T follicular helper cell (primary cell): ENCODE results near the gene ACTN2.
"Not testable (repeated sequence)": the region's sequence is repeated elsewhere in the genome, so short reads cannot be mapped to it uniquely, and the experiment has no call there.

Experiments used
- DNase-seq: peaks from one replicate; pipeline ENCODE4 v3.0.0-alpha.2; 2020; ENCODE audit warnings: low read depth
- total RNA-seq, 2 experiments: gene quantifications; one replicate each; lab custom pipeline; 2026; lab: John Stamatoyannopoulos, UW

ACTN2 gene
- 0.06 to 0.35 reads per million in 2 experiments for total RNA-seq

DNA sequence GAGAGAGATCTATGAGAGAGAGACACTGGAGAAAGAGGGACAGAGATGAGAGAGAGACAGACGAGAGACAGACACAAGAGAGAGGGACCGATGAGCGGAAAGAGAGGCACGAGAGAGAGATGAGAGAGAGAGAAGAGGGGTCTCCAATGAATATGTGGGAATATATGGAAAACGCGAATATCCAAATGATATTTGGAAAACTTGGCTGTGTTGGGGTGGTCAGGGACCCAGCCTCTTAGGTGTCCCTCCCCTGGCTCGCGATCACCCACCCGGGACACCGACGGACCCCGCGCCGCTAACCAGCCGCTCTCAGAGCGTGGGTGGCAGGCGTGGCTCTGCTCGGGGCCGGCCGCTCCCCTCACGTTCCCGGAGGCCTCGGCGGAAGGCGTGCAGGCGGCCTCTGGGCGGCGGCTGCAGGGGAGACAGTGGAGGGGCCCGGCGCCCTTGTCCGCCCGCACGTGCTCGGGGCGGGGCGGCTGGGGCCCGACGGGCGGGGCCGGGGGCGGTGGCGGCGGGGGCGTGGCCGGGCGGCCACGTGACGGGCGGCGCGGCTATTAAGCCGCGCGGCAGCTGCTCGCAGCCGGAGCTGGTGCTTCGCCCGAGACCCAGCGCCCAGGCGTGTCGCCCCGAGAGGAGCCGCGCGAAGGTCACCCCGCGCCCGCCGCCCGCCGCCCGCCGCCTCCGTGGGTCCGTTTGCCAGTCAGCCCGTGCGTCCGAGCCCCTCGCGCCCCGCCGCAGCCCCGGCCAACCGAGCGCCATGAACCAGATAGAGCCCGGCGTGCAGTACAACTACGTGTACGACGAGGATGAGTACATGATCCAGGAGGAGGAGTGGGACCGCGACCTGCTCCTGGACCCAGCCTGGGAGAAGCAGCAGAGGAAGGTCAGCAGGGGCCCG is at the start of gene ACTN2:
TSS of gene ACTN2 (plus strand) at position 583 of the 898 bp plus-strand sequence. CDS start at position 758, 175 bp downstream.
- peak; percentile 24 for DNase-seq

DNA sequence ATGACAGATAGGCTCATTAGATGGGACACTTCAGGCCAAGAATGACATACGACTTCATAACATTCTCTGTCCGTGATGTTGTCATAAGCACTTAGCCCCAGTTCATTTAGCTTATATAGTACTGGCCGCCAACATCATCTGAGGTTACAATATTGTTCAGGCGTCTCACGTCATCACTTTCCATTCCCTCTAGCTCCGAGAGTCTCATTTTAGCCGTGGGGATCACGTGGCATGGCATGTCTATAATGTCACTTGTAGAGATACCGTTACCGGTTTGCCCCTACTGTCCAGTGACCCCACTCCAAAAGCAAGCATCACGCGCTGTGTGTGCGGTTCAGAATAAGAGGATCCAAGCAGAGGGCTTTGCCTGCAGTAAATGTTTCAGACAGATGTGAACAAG is 47.4 kb upstream of the ACTN2 start:
- no peak for DNase-seq

- no peak for DNase-seq
Observed at GRCh38 chr1:236639686-236640085, 46.6 kb upstream of the ACTN2 start.

- no peak for DNase-seq
Observed at GRCh38 chr1:236642763-236643162, 43.5 kb upstream of the ACTN2 start.

DNA sequence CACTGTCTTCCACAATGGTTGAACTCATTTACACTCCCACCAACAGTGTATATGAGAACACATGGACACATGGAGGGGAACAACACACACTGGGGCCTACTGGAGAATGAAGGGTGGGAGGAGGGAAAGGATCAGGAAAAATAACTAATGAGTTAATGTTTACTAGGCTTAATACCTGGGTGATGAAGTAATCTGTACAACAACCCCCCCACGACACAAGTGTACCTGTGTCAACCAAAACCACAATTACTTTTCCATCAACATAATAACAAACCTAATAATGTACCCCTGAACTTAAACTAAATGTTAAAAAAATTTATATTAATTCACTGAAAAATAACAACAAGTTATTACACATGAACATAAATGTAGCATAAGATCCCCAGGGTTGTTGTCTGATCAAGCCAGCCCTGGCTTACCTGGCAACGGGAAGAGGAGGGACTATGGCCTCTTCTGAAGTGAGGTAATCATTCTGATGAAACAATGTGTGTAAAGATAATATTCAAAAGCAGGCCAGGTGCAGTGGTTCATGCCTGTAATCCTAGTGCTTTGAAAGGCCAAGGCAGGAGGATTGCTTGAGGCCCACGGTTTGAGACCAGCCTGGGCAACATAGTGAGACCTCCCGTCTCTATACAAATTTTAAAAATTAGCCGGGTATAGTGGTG is 41.2 kb upstream of the ACTN2 start:
- no peak for DNase-seq

DNA sequence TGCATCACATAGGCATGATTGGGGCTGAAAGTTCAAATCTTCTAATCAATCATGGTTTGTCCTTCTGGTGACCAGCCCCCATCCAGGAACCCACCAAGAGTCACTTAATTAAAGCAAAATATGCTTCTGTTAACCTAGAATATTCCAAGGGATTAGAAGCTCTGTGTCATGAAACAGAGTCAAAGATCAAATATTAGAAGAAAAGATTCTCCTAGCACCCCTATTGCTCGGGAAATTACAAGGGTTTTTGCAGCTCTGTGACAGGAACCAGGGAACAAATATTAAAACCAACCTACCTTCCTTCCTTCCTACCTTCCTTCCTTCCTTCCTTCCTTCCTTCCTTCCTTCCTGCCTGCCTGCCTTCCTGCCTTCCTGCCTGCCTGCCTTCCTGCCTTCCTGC is 31.8 kb upstream of the ACTN2 start:
- no peak for DNase-seq

DNA sequence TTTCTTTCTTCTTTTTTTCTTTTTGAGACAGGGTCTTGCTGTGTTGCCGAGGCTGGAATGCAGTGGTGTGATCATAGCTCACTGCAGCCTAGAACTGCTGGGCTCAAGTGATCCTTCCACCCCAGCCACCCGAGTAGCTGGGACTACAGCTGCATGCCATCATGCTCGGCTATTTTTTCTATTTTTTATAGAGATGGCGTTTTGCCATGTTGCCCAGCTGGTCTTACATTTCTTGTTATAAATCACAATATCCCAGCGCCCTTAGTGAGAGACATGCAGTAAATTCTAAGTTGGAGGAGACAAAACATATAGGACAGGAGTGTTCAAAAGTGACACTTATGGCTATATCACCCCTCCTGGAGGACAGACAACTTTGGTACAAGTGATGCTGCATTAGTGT is 31.3 kb upstream of the ACTN2 start:
- DNase-seq = no peak

DNA sequence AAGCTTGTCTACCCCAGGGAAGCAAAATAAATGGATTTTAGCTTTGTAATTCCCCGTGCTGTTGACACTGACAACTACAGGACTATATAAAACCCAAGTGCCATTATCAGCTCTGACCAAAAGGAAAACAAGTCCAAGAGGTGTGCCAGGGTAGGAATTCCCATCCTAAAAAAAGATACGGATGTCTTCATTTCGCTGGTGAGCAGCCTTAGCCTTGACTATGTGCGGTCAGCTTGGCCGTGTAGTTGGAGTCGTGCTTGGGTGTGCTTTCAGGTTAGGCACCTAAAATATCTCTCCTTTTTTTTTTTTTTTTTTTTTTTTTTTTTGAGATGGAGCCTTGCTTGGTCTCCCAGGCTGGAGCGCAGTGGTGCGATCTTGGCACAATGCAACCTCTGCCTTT is 28.9 kb upstream of the ACTN2 start:
- DNase-seq = no peak

DNA sequence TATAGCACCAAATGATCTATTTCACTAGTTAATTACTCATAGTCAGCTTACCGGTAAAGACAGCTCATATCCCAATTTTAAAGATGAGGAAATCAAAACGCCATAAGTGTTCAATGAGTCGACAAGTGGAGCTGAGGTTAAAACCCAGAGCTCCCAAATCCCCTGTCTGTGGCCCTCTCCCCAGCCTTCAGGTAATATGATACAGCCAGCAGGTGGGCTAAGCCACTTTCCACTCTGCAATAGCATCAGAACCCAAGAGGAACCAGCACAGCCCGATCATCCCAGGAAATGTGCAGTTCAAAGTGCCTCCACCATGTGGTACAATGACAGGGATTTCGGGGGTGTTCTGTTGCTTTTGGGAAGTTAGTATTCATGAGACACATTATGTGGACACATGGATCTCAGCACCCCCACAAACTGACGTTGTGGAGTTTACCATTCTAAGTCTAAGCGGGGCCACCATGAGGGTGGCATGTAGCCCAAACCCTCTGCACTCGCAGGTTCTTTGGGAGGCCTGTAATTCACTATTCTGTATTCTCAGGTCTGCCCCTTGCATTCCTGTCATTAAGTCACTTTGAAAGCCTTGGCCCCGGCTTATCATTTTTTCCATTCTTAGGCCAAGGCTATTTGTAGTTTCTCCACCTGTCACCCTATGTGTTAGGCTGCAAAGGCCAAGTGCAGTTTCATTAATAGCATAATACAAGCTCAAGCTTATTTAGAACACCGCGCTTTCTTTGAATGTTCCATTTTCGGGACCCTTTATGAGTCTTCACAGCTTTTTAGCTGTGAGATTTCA is 26.3 kb upstream of the ACTN2 start:
- no peak for DNase-seq

DNA sequence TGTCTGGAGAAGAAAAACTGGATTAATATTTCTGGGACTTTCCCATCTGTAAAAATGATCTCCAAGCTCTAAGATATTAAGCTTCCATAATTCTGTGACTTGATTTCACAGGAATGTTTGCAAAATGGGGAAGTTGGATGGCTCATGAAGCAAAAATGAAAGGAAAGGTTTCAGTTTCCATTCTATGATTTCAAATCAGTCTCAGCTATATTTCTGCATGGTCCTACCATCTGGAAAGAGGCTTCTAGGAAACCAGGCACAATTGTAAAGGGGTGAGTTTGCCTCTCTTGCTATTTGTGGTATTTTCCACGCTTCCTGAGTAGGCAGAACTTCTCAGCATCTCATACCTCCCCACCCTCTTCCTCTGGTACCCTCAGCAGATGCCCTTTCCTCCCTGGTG is 22.4 kb upstream of the ACTN2 start:
- DNase-seq = no peak

DNA sequence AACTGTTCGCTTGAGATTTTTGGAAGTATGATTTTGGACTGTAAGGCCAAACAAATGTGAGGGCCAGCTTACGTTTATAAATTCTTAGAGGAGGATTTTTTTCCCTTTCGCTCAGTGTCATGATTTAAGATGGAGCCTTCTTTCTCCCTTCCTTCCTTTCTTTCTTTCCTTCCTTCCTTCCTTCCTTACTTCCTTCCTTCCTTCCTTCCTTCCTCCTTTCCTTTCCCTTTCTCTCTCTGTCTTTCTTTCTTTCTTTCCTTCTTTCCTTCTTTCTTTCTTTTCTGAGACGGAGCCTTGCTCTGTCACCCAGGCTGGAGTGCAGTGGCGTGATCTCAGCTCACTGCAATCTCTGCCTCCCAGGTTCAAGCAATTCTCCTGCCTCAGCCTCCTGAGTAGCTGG is 17.4 kb upstream of the ACTN2 start:
- not testable (repeated sequence) for DNase-seq

DNA sequence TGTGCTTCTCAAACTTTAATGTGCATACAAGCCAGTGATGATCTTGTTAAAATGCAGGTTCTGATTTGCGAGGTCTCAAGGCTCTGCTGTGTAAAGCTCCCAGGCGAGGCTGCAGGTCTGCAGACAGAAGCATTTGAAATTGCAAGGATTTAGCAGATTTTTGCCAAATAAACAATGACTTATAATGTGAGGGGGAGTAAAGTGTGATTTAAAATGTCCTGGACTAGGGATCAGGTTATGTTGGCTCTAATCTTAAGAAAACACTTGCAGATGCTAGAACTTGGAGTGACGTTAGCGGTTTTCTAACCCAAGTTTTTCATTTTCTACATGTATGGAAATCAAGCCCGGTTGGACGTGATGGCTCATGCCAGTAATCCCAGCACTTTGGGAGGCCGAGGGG is 16.2 kb upstream of the ACTN2 start:
- DNase-seq = no peak

GRCh38 chr1:236673289-236673919 is 12.9 kb upstream of the ACTN2 start:
- DNase-seq = no peak

GRCh38 chr1:236677641-236678235 is 8.6 kb upstream of the ACTN2 start:
- DNase-seq = no peak

GRCh38 chr1:236681219-236681618 is 5.1 kb upstream of the ACTN2 start:
- no peak for DNase-seq

- no peak for DNase-seq
Observed at GRCh38 chr1:236685205-236685916, 938 bp upstream of the ACTN2 start.

GRCh38 chr1:236686815-236687160 is 489 bp downstream of the ACTN2 start:
- no peak for DNase-seq

GRCh38 chr1:236687273-236687672 is 974 bp downstream of the ACTN2 start:
- DNase-seq = no peak

- DNase-seq = no peak
Observed at GRCh38 chr1:236688705-236689104, 2.4 kb downstream of the ACTN2 start.

DNA sequence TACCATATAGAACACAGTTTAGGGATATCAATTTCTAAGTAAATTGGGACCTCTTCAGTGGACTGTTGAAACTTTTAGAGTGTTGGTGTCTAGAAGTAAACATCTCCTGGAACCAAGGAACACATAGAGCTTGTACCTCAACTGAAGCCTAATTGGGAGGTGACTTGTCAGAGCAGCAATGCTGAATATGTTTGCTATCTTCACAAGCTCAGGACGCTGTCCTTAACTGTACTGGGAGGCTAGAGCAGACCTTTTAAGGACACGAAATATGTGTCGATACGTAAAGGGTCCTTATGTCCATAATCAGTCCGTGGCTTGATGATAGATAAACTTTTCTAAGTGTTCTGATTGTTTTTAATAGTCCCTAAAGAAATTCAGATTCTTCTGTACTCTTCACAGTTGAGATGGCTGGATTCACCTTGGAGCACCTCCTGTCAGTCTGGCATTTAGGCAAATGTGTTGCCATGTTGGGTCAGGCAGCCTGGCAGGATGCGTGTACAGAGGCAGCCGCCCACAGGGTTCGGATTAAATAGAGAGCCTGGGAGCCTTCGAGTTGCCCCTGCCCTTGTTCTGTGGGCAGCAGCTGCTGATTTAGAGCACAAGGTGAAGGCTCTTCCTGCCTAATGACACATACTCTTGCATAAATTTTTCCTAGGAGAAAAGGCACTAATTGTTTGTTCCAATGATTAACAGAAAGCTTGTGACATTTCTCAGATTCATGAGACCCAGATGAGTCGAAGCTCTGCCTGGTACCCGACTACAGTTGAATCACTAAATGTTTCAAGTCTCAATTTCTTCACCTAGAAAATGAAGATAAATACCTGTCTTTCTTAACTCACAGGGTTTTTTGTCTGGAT is 3.6 kb downstream of the ACTN2 start:
- no peak for DNase-seq
